ENCODE data around the gene MAP3K12.
"Not testable (repeated sequence)": the region's sequence is repeated elsewhere in the genome, so short reads cannot be mapped to it uniquely, and the experiment has no call there.

The MAP3K12 gene

DNA sequence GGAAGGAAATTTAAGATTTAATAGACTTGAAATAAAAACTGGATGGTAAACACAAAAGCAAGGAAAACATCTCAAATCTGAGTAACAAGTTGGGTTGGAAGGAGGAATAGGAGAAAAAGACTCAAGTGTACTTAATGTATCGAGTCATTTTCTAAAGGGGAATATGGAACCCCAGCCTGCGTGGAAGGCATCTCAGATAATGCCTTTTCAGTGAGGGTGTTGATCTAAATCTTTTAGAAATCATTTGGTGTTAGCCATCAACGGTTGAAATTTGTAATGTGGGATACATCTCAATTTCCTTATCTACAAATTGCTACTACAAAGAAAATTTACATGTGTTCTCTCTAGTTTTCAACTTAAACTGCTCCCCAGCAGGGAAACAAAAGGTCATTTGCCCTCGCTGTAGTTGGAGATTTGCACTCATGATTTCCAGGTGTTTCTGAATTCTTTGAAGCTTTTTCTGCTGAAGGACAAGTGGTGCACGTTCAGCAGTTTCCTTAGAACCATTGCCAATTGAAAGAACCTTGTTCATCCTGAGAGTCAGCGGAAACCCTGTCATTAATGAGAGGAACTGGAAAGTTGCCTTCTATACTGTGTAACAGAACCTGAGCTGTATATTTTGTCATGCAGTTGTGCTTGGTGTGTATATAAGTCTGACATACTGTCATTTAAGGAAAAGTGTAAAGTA is 45.2 kb downstream of the MAP3K12 start:
- no peak for DNase-seq (ENCODE audit: low read depth in 1 of 2, low spot score in 1 of 2)
- TF ChIP-seq JUND (IDR thresholded peaks at IDR 0.05; ENCODE audit: low read depth) = no peak
- in situ Hi-C loops (cut with HindIII; ENCODE audit: low pct_unique_long_range_greater_than_20kb, low sequenced_read_pairs) = no loop called here

DNA sequence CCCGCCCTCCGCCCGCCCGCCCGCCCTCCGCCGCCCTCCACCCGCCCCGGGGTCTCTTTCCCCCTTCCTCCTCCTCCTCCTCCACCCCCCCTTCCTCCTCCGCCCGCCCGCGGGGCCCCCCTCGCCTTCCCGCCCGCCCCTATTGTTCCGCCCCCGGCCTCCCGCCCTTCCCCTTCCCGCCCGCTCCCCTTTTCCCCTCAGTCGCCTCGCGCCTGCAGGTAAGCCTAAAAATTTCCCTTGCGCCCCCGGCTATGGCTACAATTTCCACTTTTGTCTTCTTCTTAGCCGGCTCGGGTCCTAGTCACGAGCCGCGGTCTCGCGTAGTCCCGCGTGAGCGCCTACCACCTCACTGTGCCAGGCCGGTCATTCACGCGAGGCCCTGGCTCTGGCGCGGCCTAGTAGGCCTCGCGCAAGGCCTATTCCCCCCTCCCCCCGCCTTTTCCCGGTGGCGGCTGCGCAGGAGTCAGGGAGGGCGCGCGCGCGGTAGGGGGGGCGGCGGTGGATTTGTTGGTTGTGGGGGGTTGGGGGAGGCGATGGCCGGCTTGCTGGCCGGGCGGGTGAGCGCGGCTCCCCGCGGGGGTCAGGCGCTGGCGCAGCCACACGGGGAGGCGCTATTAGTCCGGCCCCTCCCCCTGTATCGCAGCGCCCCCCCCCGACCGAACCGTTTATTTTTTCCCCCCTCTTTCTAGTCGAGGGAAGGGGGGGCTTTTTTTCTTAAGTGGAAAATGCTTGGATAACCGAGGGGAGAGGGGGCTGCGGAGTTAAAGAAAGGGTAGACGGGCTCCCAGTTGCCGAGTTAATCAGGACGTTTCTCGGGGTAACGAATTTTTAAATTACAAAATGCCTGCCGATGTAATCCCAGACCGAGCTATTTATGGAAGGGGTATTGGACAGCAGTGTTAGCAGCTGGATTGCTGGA is 46.8 kb downstream of the MAP3K12 start:
- in situ Hi-C loops (cut with HindIII; ENCODE audit: low pct_unique_long_range_greater_than_20kb, low sequenced_read_pairs) = no loop called here
- DNase-seq (ENCODE audit: low read depth in 1 of 2, low spot score in 1 of 2) = peak; percentile 71 to 95
- no peak; the same call in 1 of the 2 replicates for TF ChIP-seq JUND (IDR thresholded peaks at IDR 0.05; ENCODE audit: low read depth)

DNA sequence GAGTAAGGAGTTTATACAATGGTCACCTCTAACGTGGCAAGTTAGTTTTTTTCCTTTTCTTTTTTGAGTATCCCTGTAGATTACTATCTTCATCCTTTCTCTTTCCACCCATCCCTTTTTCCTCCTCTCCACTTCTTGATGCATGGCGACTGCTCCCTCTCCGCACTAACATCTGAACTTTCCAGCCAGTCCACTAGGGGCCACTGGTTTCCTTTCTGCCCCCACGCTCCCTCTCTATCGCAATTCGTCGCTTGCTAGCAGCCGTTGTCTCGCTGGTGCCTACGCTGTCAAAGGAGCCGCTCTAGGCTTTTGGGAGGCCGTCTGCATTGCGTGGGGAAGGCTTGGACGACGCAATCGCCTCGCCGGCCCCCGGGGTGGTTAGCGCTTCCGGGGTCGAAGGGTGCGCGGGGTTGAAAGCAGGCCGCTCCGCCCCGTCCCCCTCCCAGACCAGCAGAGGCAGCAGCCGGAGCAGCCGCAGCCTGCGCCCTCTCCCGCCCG is 47.5 kb downstream of the MAP3K12 start, which contains the start of gene PCBP2:
Gene PCBP2, plus strand, starts transcription at position 442 of the 498 bp plus-strand sequence. CDS start 2,699 bp downstream, outside the sequence.
- DNase-seq (ENCODE audit: low read depth in 1 of 2, low spot score in 1 of 2) = peak; percentile 93 to 100
- in situ Hi-C loops (cut with HindIII; ENCODE audit: low pct_unique_long_range_greater_than_20kb, low sequenced_read_pairs) = no loop called here
- no peak for TF ChIP-seq JUND (IDR thresholded peaks at IDR 0.05; ENCODE audit: low read depth)

DNA sequence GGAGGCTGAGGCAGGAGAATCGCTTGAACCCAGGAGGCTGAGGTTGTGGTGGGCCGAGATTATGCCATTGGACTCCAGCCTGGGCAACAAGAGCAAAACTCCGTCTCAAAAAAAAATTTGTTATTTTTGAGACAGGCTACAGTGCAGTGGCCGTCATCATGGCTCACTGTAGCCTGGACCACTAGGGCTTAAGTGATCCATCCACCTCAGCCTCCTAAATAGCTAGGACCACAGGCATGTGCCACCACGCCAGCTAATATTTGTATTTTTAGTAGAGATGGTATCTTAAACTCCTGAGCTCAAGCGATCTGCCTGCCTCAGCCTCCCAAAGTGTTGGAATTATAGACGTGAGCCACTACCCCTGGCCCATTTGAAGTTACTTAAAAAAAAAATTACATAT is 48.3 kb downstream of the MAP3K12 start:
- in situ Hi-C loops (cut with HindIII; ENCODE audit: low pct_unique_long_range_greater_than_20kb, low sequenced_read_pairs) = no loop called here
- DNase-seq (ENCODE audit: low read depth in 1 of 2, low spot score in 1 of 2) = no peak
- TF ChIP-seq JUND (IDR thresholded peaks at IDR 0.05; ENCODE audit: low read depth) = no peak

DNA sequence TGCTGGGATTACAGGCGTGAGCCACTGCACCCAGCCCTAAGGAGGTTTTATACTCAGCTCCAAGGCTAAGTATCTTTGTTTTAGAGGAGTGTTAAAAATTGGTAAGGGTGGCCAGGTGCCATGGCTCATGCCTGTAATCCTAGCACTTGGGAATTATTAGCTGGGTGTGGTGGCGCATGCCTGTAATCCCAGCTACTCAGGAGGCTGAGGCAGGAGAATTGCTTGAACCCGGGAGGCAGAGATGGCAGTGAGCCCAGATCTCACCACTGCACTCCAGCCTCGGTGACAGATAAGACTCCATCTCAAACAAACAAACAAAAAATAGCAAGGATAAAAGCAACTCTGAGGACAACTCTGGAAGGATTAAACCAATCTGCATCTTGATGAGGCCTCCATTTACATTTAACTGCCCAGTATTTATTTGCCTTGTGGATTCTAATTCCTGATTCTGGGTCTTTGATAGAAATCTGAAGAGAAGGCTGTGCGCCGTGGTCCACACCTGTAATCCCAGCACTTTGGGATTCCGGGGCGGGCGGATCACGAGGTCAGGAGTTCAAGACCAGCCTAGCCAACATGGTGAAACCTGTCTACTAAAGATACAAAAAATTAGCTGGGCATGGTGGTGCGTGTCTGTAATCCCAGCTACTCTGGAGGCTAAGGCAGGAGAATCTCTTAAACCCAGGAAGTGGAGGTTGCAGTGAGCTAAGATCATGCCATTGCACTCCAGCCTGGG is 54.5 kb downstream of the MAP3K12 start:
- DNase-seq (ENCODE audit: low read depth in 1 of 2, low spot score in 1 of 2); in situ Hi-C loops (cut with HindIII; ENCODE audit: low pct_unique_long_range_greater_than_20kb, low sequenced_read_pairs): not testable (repeated sequence)

DNA sequence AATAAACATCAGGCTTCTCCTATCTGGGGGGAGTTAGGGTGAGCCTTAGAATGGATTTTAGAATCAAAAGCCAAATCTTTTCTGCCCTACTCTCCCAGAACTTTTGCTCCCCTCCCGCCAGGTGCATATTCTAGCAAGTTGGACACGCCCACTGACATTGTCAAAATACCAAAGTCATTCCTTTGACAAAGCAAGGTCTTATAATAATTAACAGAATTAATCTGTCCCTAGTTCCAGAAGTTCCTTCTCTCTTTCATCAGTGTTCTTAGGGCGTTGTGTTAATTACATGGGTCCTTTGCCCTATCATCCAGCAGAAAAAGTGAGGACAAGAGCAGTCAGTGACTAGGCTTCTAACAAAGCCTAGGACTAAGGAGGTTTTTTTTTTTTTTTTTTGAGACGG is 55.3 kb downstream of the MAP3K12 start:
- TF ChIP-seq JUND (IDR thresholded peaks at IDR 0.05; ENCODE audit: low read depth) = no peak
- no peak for DNase-seq (ENCODE audit: low read depth in 1 of 2, low spot score in 1 of 2)
- in situ Hi-C loops (cut with HindIII; ENCODE audit: low pct_unique_long_range_greater_than_20kb, low sequenced_read_pairs) = no loop called here

DNA sequence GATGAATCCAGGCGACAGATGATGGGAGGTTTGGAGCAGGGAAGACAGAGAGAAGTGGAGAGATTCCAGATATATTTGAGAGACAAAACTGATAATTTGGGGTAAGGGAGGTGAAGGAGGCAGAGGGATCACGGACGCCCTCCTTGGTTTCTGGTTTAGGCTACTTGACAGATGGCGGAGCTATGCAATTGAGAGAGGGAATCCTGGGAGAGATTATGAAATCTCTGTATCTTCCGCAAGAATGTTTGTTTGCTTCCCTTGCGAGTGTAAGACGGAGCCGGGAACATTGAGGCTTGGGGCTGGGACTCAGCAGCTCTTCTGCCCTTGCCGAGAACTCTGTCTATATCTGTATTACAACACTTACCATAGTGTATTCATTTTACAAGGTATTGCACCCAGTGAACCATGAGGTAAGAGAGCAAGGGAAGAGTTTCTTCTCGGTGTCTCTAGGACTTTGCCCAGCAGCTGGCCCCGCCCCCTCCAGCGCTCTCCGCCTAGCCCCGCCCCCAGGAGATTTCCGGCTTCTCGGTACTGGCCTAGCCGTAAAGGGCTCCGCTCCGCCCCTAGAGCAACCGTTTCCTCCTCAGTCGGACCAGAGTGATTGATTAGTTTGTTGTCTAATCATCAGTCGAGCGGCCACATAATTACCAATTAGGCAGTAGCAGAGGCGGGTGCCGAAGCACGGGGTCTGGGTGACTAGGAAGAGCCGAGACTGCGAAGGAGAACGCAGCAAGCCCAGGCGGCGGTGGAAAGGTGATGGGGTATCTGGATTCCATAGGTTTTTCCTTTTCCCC is 58.0 kb downstream of the MAP3K12 start, which contains the start of gene PRR13:
Gene PRR13, plus strand, starts transcription at position 695 of the 794 bp plus-strand sequence. CDS start 981 bp downstream, outside the sequence.
- TF ChIP-seq JUND (IDR thresholded peaks at IDR 0.05; ENCODE audit: low read depth) = no peak
- in situ Hi-C loops (cut with HindIII; ENCODE audit: low pct_unique_long_range_greater_than_20kb, low sequenced_read_pairs) = no loop called here
- peak; percentile 95 to 100 for DNase-seq (ENCODE audit: low read depth in 1 of 2, low spot score in 1 of 2)

DNA sequence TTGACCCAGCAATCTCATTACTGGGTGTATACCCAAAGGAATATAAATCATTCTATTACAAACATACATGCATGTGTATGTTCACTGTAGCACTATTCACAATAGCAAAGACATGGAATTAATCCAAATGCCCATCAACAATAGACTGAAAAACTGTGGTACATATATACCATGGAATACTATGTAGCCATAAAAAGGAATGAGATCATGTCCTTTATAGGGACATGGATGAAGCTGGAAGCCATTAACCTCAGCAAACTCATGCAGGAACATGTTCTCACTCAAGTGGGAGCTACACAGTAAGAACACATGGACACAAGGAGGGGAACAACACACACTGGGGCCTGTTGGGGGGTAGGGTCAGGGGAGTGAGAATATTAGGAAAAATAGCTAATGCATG is 59.7 kb downstream of the MAP3K12 start:
- DNase-seq (ENCODE audit: low read depth in 1 of 2, low spot score in 1 of 2); in situ Hi-C loops (cut with HindIII; ENCODE audit: low pct_unique_long_range_greater_than_20kb, low sequenced_read_pairs): not testable (repeated sequence)

DNA sequence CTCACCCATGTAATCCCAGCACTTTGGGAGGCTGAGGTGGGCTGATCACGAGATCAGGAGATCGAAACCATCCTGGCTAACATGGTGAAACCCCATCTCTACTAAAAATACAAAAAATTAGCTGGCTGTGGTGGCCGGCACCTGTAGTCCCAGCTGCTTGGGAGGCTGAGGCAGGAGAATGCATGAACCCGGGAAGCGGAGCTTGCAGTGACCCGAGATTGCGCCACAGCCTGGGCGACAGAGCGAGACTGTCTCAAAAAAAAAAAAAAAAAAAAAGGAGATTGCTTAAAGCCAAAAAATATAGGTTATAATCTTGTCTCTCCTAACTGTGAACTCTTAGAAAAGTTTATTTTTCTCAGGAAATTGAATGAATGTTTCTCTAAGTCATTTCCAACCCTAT is 63.9 kb downstream of the MAP3K12 start:
- in situ Hi-C loops (cut with HindIII; ENCODE audit: low pct_unique_long_range_greater_than_20kb, low sequenced_read_pairs); DNase-seq (ENCODE audit: low read depth in 1 of 2, low spot score in 1 of 2): not testable (repeated sequence)

DNA sequence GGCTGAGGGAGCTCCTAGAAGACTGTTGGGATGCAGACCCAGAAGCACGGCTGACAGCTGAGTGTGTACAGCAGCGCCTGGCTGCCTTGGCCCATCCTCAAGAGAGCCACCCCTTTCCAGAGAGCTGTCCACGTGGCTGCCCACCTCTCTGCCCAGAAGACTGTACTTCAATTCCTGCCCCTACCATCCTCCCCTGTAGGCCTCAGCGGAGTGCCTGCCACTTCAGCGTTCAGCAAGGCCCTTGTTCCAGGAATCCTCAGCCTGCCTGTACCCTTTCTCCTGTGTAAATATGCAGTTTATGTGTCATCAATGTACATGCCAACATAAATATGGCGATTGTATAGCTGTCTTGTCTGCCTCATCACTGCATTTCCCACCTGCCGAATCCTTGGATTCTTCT is 68.1 kb downstream of the MAP3K12 start:
- TF ChIP-seq JUND (IDR thresholded peaks at IDR 0.05; ENCODE audit: low read depth) = no peak
- DNase-seq (ENCODE audit: low read depth in 1 of 2, low spot score in 1 of 2) = no peak
- in situ Hi-C loops (cut with HindIII; ENCODE audit: low pct_unique_long_range_greater_than_20kb, low sequenced_read_pairs) = no loop called here

DNA sequence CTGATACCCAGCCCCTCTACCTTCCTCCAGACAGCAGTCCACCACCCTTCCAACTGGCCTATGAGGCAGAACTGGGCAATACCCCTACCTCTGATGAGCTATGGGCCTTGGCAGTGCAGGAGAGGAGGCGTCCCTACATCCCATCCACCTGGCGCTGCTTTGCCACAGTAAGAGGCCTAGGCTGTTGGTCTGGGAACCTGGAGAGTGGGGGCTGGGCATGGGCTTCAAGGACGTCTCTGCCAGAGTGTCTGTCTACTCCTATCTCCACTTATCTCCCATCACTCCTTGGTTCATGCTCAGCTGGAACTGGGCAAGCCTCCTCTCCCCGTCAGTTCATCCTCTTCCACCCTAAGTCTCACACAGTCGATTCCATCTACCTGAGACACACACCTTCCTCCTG is 69.1 kb downstream of the MAP3K12 start:
- in situ Hi-C loops (cut with HindIII; ENCODE audit: low pct_unique_long_range_greater_than_20kb, low sequenced_read_pairs) = no loop called here
- DNase-seq (ENCODE audit: low read depth in 1 of 2, low spot score in 1 of 2) = no peak

More for the DNA sequence above, 69.1 kb downstream of the MAP3K12 start:
- TF ChIP-seq JUND (IDR thresholded peaks at IDR 0.05; ENCODE audit: low read depth) = no peak
